H7 (cell line): Measurements from ENCODE around the gene SCN1B. TPM values are rescaled to one million over a fixed set of nuclear protein-coding genes. Genes with fewer than 3 reads are reported as not detected.

Experiments used
- DNase-seq: peaks from one replicate; pipeline ENCODE4 v3.0.0; 2012
- H3K27me3 ChIP-seq: 2 replicates; pipeline ENCODE4 v1.6.0; 2011; ENCODE audit warnings: mild to moderate bottlenecking, low read length; ENCODE audit not compliant: control insufficient read depth, insufficient read depth
- H3K36me3 ChIP-seq: replicated peaks from 2 replicates; pipeline ENCODE4 v1.5.1; 2011; ENCODE audit warnings: low read length; ENCODE audit not compliant: control insufficient read depth, insufficient read depth
- H3K4me3 ChIP-seq: 2 replicates; pipeline ENCODE4 v1.5.1; 2011; ENCODE audit warnings: low read depth, mild to moderate bottlenecking, control low read depth, low read length, moderate library complexity; ENCODE audit not compliant: insufficient read depth
- total RNA-seq: library from RNA; depleted of rRNA; stranded (reverse); fragments of >200 nt; shearing (Covaris generic); gene quantifications from 2 replicates; pipeline ENCODE4 v1.2.3, GENCODE V29; 2014

Gene SCN1B
- total RNA-seq, 1 experiment from 2014 or later: 8.1 TPM

DNA sequence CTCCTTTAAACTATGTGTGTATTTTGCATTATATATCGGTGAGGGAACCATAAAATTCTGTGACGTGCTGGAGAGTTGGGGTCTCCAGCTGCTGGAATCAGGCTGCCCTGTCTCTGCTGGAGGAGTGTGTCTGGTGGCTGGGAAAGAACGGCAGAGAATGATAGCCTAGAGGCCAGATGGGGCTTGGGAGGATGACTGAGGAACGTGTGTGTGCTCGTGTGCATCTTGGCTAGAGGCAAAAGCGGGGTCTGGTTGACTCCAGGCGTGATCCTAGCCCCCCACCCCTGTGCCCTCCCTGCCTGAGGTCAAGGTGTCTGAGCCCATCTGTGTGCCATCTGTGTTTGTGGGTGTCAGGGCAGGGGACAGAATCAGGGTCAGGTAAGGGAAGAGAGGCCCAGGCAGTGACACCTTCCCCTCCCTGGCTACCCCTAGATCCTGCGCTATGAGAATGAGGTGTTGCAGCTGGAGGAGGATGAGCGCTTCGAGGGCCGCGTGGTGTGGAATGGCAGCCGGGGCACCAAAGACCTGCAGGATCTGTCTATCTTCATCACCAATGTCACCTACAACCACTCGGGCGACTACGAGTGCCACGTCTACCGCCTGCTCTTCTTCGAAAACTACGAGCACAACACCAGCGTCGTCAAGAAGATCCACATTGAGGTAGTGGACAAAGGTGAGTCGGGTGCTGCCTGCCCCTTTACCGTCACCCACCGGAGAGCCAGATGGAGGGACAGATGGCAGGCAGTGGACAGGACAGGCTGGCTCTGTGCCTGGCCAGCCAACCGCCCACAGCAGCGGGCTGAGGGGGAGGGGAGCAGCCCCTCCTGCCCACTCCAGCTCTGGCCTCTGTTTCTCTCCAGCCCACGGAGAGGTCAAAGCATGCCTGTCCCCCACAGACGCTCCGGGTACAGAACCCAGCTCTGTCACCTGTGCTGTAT, 3.1 kb downstream of the SCN1B start:
- Histone ChIP-seq H3K27me3 (peaks cover 12% of the 10 kb centered on the region), H3K4me3 (no peak overlapping the region), H3K36me3 (peaks cover 2% of the 10 kb centered on the region; the same call in 1 of the 2 replicates)
- no peak for DNase-seq

DNA sequence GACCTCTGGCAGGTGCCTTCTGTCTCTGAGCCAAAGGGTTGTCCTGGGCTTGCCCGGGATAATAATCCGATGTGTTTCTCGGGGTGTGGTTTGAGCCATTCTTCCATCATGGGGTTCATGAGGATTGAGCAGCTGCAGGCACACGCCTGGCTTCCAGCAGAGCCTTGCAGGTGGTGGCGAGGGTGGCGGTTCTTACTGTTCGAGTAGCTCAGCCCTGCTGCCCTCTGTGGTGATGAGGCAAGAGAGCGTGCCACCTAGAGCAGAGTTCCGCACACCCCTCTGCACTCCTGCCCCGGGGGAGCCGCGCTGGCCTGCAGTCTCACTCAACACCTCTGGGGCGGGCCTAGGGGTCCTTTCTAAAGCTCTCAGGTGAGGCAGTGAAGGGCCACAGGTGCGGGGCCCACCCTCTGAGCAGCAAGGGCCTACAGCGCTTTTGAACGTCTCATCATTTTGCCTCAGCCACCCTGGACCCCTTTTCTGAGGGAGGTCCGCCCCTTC, 3.8 kb downstream of the SCN1B start:
- H3K36me3 ChIP-seq: peaks cover 2% of the 10 kb centered on the region; the same call in 1 of the 2 replicates
- DNase-seq: no peak

DNA sequence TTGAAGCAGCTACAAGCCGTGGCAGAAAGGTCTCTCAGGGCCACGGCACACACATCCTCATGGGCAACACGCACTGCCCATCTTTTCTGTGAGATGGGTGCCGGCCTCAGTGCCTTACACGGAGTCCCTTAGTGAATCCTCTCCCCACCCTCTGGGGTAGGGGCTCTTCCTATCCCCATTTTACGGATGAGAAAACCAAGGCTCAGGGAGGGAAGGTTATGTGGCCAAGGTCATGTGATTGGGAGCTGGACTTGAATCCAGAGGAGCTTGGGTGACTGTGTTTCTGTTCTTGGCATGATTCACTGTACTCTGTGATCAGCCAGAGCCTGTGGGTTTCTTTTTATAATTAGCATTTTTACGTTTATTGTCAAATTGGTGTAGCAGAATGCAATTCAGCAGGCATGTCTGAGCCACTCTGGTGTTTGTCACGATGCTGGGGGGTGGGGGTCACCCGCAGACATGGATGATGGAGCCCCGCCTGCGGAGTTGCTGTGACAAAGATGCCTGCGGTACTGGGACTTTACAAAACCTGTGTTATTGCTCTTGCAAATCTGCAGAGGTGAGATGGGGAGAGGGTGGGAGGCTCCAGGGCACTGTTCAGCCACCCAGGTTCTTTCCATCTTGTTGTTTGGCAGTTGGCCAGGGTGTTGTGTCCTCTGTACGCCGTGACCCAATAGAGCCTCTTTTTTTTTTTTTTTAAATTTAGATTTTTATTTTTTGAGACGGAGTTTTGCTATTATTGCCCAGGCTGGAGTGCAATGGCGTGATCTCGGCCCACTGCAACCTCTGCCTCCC, 4.5 kb downstream of the SCN1B start:
- H3K36me3 ChIP-seq: peaks cover 2% of the 10 kb centered on the region; the same call in 1 of the 2 replicates
- H3K27me3 ChIP-seq: peaks cover 11% of the 10 kb centered on the region
- H3K4me3 ChIP-seq: no peak overlapping the region
- no peak for DNase-seq

More for the DNA sequence above, 3.8 kb downstream of the SCN1B start:
- Histone ChIP-seq H3K4me3 (no peak overlapping the region), H3K27me3 (peaks cover 12% of the 10 kb centered on the region)

DNA sequence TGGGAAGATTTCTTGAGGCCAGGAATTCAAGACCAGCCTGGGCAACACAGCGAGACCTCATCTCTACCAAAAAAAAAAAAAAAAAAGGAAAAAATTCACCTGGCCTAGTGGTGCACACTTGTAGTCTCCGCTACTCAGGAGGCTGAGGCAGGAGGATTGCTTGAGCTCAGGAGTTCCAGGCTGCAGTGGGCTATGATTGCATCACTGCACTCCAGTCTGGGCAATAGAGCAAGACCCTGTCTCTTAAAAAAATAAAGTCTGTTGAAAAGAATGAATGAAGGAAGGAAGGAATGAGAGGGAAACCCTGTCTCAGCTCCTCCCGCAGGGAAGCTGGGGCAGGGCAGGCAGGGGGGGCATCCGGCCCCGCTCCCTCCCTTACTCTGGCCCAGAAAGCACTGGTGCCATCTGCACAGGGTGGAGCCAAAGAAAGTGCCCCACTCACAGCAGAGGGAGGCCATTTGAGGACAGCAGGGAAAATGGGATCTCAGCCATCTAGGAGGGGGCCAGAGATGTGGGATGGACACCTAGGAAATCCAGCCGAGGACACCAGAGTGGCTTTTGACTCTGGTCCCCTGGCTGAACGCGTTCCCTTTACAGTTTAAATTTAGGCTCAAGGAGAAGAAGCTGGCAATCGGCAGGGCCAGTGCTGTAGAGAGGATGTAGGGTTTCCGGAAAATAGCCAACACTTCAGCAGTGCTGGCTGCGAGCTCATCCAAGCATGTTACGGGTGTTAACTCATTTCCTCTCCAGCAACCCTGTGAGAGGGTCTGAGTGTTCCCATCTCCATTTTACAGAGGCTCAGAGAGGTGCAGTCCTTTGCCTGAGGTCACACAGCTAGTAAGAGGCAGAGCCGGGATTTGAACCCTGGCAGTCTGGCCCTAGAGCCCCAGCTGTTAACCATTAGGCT, 7.7 kb downstream of the SCN1B start:
- DNase-seq: no peak

DNA sequence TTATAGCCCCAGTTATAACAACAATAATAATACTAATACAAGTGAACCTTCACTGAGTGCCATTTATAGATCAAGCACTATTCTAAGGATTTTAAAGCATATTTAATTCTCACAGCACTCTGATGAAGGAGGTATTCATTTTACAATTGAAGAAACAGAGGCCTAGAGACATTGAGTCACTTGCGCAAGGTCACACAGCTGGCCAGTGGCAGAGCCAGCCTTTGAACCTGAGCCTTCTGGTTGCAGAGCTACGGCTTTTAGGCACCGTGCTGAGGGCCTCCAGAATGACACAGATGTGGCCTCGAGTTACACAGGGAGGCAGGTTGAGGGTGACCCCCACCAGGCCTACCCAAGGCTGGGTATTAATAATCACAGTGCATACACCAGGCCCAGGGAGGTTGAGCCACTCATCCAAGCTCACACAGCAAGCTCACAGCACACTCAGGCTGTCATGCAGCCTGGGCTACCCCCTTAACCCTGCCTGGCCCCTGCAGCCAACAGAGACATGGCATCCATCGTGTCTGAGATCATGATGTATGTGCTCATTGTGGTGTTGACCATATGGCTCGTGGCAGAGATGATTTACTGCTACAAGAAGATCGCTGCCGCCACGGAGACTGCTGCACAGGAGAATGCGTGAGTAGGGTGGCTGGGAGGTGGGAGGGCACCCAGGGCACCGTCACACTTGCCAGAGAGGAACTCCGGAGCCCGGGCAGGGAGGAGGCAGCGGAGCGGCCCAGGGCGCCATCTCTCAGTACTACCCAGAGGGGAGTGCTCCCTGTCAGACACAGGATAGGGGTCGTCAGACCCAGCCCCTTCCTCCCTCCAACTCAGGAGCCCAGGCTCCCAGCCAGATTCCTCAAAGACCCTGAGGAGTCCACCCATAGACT, 8.6 kb downstream of the SCN1B start:
- DNase-seq: no peak
- Histone ChIP-seq H3K36me3 (no peaks in the 10 kb centered on the region; the same call in 1 of the 2 replicates), H3K27me3 (no peaks in the 10 kb centered on the region), H3K4me3 (no peak overlapping the region)

More for the DNA sequence above, 7.7 kb downstream of the SCN1B start:
- H3K27me3 ChIP-seq: no peaks in the 10 kb centered on the region
- no peak overlapping the region for H3K4me3 ChIP-seq
- H3K36me3 ChIP-seq: peaks cover 2% of the 10 kb centered on the region

DNA sequence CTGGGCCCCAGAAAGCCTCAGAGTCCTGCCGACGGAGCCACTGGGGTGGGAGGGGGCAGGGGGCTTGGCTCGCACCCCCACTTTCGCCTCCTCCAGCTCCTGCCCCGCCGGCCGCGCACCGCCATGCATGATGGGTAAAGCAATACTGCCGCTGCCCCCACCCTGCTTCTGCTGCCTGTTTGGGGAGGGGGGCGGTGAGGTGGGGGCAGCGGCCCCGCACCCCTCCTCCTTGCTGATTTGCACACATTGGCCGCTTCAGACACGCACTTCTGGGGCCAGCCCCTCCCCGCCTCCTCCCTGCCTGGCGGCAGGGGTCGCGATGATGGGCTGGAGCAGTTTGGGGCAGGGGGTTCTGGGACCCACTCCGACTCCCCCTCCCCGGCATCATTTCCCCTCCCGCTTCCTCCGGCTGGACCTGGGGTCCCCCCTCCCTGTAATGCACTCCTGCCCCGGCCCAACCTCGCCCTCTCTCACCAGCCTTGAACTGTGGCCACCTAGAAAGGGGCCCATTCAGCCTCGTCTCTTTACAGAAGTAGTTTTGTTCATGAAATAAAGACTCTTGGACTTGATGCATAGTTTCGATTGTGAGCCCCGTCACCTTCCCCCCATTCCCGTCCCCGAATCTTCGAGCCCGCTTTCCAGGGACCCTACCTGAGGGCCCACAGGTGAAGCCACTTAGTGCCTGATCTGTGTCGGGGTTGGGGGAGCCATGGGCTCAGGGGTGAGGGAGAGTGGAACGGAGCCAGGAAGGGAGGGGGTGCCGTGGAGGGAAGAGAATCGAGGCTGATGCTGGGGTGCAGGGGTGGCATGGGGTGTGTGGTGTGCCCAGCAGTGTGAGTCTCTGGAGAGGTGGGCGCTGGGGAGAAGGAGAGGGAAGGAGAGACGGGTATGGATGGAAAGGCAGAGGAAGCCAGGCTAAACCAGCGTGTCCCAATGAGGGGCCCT, 9.9 kb downstream of the SCN1B start:
- Histone ChIP-seq H3K4me3 (peak overlapping the region; percentile 47; the same call in 1 of the 2 replicates), H3K36me3 (no peaks in the 10 kb centered on the region; the same call in 1 of the 2 replicates), H3K27me3 (no peaks in the 10 kb centered on the region)
- DNase-seq: peak; percentile 68

DNA sequence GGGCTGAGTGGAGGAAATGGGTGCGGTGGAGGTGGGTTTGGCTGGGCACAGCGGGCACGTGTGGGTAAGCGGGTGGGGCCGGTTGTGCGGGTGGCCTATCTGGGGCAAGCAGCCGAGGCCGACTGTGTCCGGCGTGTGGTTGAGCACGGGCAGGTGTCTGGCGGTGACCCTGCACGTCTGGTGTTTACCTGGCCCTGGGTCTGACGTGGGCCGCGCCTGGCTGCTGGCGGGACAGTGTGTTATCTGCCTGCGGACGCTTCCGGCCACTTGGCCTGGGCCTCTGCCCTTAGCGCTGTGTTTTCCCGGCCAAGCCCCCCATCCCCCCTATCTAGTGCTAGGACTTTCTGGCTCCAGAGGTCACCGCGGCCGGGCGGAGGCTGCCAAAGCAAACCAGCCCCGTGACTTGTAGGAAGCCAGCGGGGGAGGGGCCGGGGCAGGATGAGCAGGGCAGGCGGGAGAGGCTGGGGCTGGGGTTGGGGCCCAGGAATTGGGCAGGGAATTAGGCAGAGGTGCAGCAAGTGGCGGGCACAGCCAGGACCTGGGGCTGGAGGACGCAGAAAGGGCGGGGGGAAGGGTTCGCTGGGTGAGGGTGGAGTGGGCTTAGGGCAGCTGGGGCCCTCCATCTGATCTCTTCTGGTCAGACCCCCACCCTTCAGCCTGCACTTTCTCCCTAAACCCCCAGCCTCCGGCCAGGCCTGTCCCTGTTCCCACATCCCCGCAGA, 10.7 kb downstream of the SCN1B start:
- no peaks in the 10 kb centered on the region; the same call in 1 of the 2 replicates for H3K36me3 ChIP-seq
- no peaks in the 10 kb centered on the region for H3K27me3 ChIP-seq
- H3K4me3 ChIP-seq: peak overlapping the region; percentile 47
- DNase-seq: peak; percentile 93

DNA sequence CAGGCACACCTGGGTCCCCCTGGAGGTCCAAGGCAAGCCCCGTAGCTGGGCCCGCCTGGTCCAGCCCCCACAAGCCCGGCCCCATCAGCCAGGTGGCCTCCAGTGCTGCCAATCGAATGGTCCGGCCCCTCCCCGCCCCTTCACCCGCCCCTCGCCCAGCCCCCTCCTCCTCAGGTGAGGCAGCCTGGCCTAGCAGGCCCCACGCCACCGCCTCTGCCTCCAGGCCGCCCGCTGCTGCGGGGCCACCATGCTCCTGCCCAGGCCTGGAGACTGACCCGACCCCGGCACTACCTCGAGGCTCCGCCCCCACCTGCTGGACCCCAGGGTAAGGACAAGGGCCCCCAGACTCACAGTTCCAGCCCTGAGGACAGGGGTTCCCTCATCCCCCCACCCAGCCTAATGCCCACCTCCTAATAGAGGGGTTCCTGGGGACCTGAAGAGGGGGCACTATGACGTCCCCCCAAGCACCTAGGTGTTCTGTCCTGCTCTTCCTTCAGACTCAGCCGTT, 11.3 kb downstream of the SCN1B start, which contains the start of gene HPN:
HPN (plus strand) TSS at position 174 of the 508 bp plus-strand sequence. CDS start 786 bp downstream, outside the sequence.
- Histone ChIP-seq H3K27me3 (no peaks in the 10 kb centered on the region), H3K4me3 (peak within 1 kb of the TSS; percentile 47), H3K36me3 (no peaks in the 10 kb centered on the region; the same call in 1 of the 2 replicates)
- DNase-seq: peak; percentile 99

DNA sequence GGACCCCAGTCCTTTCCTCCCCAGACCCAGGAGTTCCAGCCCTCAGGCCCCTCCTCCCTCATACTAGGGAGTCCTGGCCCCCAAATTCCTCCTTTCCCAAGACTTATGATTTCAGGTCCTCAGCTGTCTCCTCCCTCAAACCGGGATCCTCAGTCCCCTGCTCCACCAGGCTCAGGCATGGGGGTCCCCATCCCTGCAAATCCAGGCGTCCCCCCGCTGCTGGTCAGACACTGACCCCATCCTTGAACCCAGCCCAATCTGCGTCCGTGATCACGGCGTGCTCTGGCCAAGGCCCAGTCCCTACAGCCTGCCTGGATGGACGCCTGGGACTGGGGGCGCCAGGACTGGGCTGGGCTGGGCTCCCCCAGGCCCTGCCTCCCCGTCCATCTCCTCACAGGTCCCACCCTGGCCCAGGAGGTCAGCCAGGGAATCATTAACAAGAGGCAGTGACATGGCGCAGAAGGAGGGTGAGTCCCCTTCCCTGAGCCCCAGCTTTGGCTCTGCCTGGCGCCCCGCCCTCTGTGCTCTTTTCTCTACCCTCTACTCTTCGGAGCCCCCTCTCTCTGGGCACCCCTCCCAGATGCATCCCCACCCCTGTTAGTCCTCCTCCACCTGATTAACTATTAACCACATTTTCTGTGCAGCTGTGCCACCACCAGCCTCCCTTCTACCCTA, 11.9 kb downstream of the SCN1B start:
- no peaks in the 10 kb centered on the region for H3K27me3 ChIP-seq
- H3K4me3 ChIP-seq: peak overlapping the region; percentile 44
- no peaks in the 10 kb centered on the region; the same call in 1 of the 2 replicates for H3K36me3 ChIP-seq
- DNase-seq: peak; percentile 58

DNA sequence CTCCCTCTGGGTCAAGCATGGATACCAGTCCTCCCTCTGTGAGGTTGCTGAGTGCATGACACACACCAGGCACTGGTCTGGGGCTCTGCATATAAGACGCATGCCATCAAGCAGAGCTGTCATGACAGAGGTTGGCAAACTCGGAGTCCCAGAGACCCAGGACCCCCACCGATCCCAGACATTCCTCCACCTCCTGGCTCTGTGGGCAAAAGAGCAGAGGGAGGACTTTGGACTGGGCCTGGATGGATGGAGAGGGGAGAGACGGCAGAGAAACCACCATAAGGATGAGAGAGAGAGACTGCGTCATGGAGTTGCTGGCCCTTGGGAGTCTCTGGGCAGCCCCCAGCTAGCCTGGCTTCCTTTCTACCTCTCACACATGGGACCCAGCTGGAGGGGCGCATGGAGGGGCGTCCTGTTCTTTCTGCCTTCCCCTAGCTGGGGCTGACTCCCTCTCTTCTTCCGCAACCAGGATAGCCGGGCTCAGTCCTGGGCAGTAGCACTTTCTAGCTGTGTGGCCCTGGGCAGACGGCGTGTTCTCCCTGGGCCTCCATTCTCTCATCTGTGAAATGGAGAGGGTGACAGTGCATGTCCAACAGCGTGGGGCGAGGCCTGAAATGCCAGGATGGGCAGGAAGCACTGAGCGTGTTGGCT, 12.8 kb downstream of the SCN1B start:
- no peaks in the 10 kb centered on the region for H3K27me3 ChIP-seq
- DNase-seq: no peak
- H3K4me3 ChIP-seq: no peak overlapping the region
- no peaks in the 10 kb centered on the region; the same call in 1 of the 2 replicates for H3K36me3 ChIP-seq

DNA sequence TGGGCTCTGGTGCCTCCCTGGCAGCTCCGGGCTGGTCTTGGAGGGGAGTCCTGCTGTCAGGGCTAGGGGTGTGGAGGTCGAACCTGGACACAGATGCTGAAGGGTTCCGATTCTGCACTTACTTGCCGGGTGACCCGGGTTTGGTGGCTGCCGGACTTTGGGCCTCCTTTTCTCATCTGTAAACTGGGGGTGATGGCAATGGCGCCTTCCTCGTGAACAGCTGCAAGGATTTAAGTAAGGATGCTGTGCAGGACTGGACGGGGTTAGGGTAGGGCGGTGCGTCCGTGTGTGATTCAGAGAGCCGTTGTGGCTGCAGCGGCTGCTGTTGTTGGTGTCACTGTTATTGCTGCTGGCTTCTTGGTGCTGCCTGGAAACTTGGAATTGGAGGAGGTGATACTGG, 13.6 kb downstream of the SCN1B start:
- Histone ChIP-seq H3K4me3 (no peak overlapping the region), H3K27me3 (no peaks in the 10 kb centered on the region), H3K36me3 (no peaks in the 10 kb centered on the region; the same call in 1 of the 2 replicates)
- DNase-seq: no peak
